ENCODE measurements around the gene TBX19.

The TBX19 gene

GRCh38 chr1:168280296-168280927 is at the start of gene TBX19:
TBX19 (plus strand) TSS chr1:168280877; CDS start chr1:168281091, 214 bp downstream.
- TF ChIP-seq FOXM1 (IDR thresholded peaks at IDR 0.05; ENCODE audit: borderline replicate concordance) (no peak), ARNT (IDR thresholded peaks at IDR 0.05) (no peak), BHLHE40 (IDR thresholded peaks at IDR 0.05; ENCODE audit: borderline replicate concordance) (no peak), SUZ12 (IDR thresholded peaks at IDR 0.05) (no peak), FOXA1 (IDR thresholded peaks at IDR 0.05) (no peak), NFRKB (IDR thresholded peaks at IDR 0.05) (no peak), HDGF (IDR thresholded peaks at IDR 0.05; ENCODE audit: borderline replicate concordance) (no peak), TARDBP (IDR thresholded peaks at IDR 0.05) (no peak), PKNOX1 (IDR thresholded peaks at IDR 0.05) (no peak), L3MBTL2 (conservative IDR thresholded peaks at IDR 0.05) (no peak), SP1 (IDR thresholded peaks at IDR 0.05) (no peak), FOXK2 (IDR thresholded peaks at IDR 0.05) (no peak), LEF1 (IDR thresholded peaks at IDR 0.05; ENCODE audit: borderline replicate concordance) (no peak), ZNF384 (IDR thresholded peaks at IDR 0.05) (no peak), ELF4 (IDR thresholded peaks at IDR 0.05) (no peak), CTBP1 (IDR thresholded peaks at IDR 0.05; ENCODE audit: borderline replicate concordance) (no peak)
- POLR2A ChIA-PET: no interaction called here
- no peak for DNase-seq (ENCODE audit: extremely low spot score)
- CTCF ChIA-PET: interaction anchor here (0.8 to 1.1 kb wide), 2 partner anchors 13 to 198 kb away, joined by 3 read pairs; no protein-coding TSS in a partner anchor

GRCh38 chr1:168234846-168235547 is 45.7 kb upstream of the TBX19 start:
- ChIA-PET POLR2A (interaction anchor here (1.5 kb wide), 1 partner anchor 9 kb away, joined by 8 read pairs; the partner anchor contains the start of gene SFT2D2), CTCF (interaction anchor here (0.6 to 1.6 kb wide), 13 partner anchors 9 to 173 kb away, joined by 3 to 11 read pairs (median 4); partner anchors contain the start of gene SFT2D2)
- peak; percentile 80 for DNase-seq (ENCODE audit: extremely low spot score)
- TF ChIP-seq ARNT (IDR thresholded peaks at IDR 0.05) (no peak), SUZ12 (IDR thresholded peaks at IDR 0.05) (no peak), TARDBP (IDR thresholded peaks at IDR 0.05) (no peak), ELF4 (IDR thresholded peaks at IDR 0.05) (no peak), SP1 (IDR thresholded peaks at IDR 0.05) (no peak)

- TF ChIP-seq TARDBP (IDR thresholded peaks at IDR 0.05): no peak
- no peak for TF ChIP-seq FOXM1 (IDR thresholded peaks at IDR 0.05; ENCODE audit: borderline replicate concordance)
- TF ChIP-seq SUZ12 (IDR thresholded peaks at IDR 0.05): no peak
- no peak for TF ChIP-seq SP1 (IDR thresholded peaks at IDR 0.05)
- TF ChIP-seq FOXK2 (IDR thresholded peaks at IDR 0.05): no peak
- no peak for TF ChIP-seq NFRKB (IDR thresholded peaks at IDR 0.05)
- TF ChIP-seq ARNT (IDR thresholded peaks at IDR 0.05): no peak
- POLR2A ChIA-PET: interaction anchor here (1.5 kb wide), 1 partner anchor 10 kb away, joined by 8 read pairs; the partner anchor contains the start of gene SFT2D2
- no peak for DNase-seq (ENCODE audit: extremely low spot score)
- CTCF ChIA-PET: interaction anchor here (0.6 to 1.6 kb wide), 11 partner anchors 9 to 172 kb away, joined by 3 to 11 read pairs (median 3); partner anchors contain the start of gene SFT2D2
Measured at GRCh38 chr1:168235548-168235885, 45.2 kb upstream of the TBX19 start.

- DNase-seq (ENCODE audit: extremely low spot score): no peak
- POLR2A ChIA-PET: interaction anchor here (1.5 kb wide), 1 partner anchor 10 kb away, joined by 8 read pairs; the partner anchor contains the start of gene SFT2D2
Measured at GRCh38 chr1:168235937-168236336, 44.7 kb upstream of the TBX19 start.

GRCh38 chr1:168236836-168237611 is 43.7 kb upstream of the TBX19 start:
- no peak for DNase-seq (ENCODE audit: extremely low spot score)
- CTCF ChIA-PET: interaction anchor here (1.0 kb wide), 1 partner anchor 9 kb away, joined by 5 read pairs; no protein-coding TSS in a partner anchor
- POLR2A ChIA-PET: no interaction called here
- no peak for TF ChIP-seq FOXK2 (IDR thresholded peaks at IDR 0.05)
- TF ChIP-seq SP1 (IDR thresholded peaks at IDR 0.05): no peak

More at GRCh38 chr1:168235937-168236336, 44.7 kb upstream of the TBX19 start:
- CTCF ChIA-PET: interaction anchor here (0.6 to 1.6 kb wide), 12 partner anchors 10 to 680 kb away, joined by 3 to 11 read pairs (median 4); partner anchors contain the start of gene SFT2D2
- TF ChIP-seq ZNF384 (IDR thresholded peaks at IDR 0.05) (no peak), PKNOX1 (IDR thresholded peaks at IDR 0.05) (no peak), L3MBTL2 (conservative IDR thresholded peaks at IDR 0.05) (no peak), SP1 (IDR thresholded peaks at IDR 0.05) (no peak), SUZ12 (IDR thresholded peaks at IDR 0.05) (no peak), ARNT (IDR thresholded peaks at IDR 0.05) (no peak), FOXK2 (IDR thresholded peaks at IDR 0.05) (no peak), BHLHE40 (IDR thresholded peaks at IDR 0.05; ENCODE audit: borderline replicate concordance) (no peak), CTBP1 (IDR thresholded peaks at IDR 0.05; ENCODE audit: borderline replicate concordance) (no peak)

GRCh38 chr1:168243198-168243597 is 37.5 kb upstream of the TBX19 start:
- CTCF ChIA-PET: no interaction called here
- DNase-seq (ENCODE audit: extremely low spot score): no peak
- POLR2A ChIA-PET: no interaction called here
- TF ChIP-seq ARNT (IDR thresholded peaks at IDR 0.05): no peak
- no peak for TF ChIP-seq NFRKB (IDR thresholded peaks at IDR 0.05)
- TF ChIP-seq L3MBTL2 (conservative IDR thresholded peaks at IDR 0.05): no peak
- TF ChIP-seq PKNOX1 (IDR thresholded peaks at IDR 0.05): no peak
- no peak for TF ChIP-seq HDGF (IDR thresholded peaks at IDR 0.05; ENCODE audit: borderline replicate concordance)
- no peak for TF ChIP-seq SUZ12 (IDR thresholded peaks at IDR 0.05)
- TF ChIP-seq BHLHE40 (IDR thresholded peaks at IDR 0.05; ENCODE audit: borderline replicate concordance): no peak
- TF ChIP-seq FOXA1 (IDR thresholded peaks at IDR 0.05): no peak
- no peak for TF ChIP-seq FOXM1 (IDR thresholded peaks at IDR 0.05; ENCODE audit: borderline replicate concordance)
- no peak for TF ChIP-seq CTBP1 (IDR thresholded peaks at IDR 0.05; ENCODE audit: borderline replicate concordance)
- TF ChIP-seq SP1 (IDR thresholded peaks at IDR 0.05): no peak

All from HEK293T (cell line).